Activated CD8-positive, alpha-beta memory T cell treated with anti-CD3 and anti-CD28 coated beads, Interleukin-2, amount 10 ng/mL, durations not matched to agents 7 days and 5 days (primary cell): ENCODE measurements around the gene OR6J1. TPM values are rescaled to one million over a fixed set of nuclear protein-coding genes. Genes with fewer than 3 reads are reported as not detected.
A peak's percentile ranks its signal among the peaks of the same experiment; 100 is the strongest.
"Not testable (repeated sequence)": the region's sequence is repeated elsewhere in the genome, so short reads cannot be mapped to it uniquely, and the experiment has no call there.

ENCODE experiments used
- ATAC-seq: fragments of 150-1000 bp; cut with Tn5 transposase; one replicate; pipeline ENCODE4 v1.10.0; 2021; ENCODE audit warnings: moderate library complexity
- CTCF ChIA-PET: fragments of 350-600 bp; sonication (Branson Sonifier 250); formaldehyde crosslinking; loops from one replicate; lab custom pipeline; 2021; ENCODE audit warnings: antibody characterized with exemption; lab: Charles Lee
- DNase-seq: peaks from one replicate; pipeline ENCODE4 v3.0.0-alpha.2; 2020
- H3K27ac Mint-ChIP-seq: one replicate; pipeline ENCODE4 v1.8.0; 2021; ENCODE audit warnings: mild to moderate bottlenecking, mixed read lengths
- H3K27me3 Mint-ChIP-seq: one replicate; pipeline ENCODE4 v1.8.0; 2021; ENCODE audit warnings: mixed read lengths
- H3K36me3 Mint-ChIP-seq: one replicate; pipeline ENCODE4 v1.8.0; 2021; ENCODE audit warnings: mild to moderate bottlenecking, mixed read lengths
- H3K4me1 Mint-ChIP-seq: one replicate; pipeline ENCODE4 v1.8.0; 2021; ENCODE audit warnings: mixed read lengths
- H3K4me3 Mint-ChIP-seq: one replicate; pipeline ENCODE4 v1.8.0; 2021; ENCODE audit warnings: mild to moderate bottlenecking, moderate library complexity, mixed read lengths
- H3K9me3 Mint-ChIP-seq: one replicate; pipeline ENCODE4 v1.8.0; 2022; ENCODE audit warnings: low read depth, mixed read lengths
- total RNA-seq, 2 experiments: library from RNA; stranded (reverse); gene quantifications; one replicate each; pipeline ENCODE4 v1.2.3, GENCODE V29; 2021

Gene OR6J1
- total RNA-seq, 2 experiments from 2014 or later = not detected

DNA sequence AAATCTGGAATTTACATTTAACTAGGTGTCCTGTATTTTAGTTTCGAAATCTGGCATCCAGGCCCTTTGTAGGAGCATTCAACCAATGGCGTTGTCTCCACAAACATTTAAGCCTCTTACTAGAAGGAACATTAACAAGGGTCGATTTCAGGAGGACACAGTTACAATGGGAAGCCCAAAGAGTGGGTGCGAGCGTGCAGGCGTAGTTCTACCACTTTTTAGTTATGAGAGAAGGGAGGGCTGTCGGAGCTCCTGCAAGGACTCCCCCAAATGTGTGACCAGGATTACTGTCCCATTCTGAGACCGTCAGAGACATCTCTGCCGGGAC, 46.4 kb downstream of the OR6J1 start:
- CTCF ChIA-PET = interaction anchor here (0.6 to 3.8 kb wide), 11 partner anchors 8 to 866 kb away, joined by 3 to 31 read pairs (median 3); partner anchors contain the start of gene DAD1
- H3K27ac Mint-ChIP-seq = peak overlapping the region; percentile 70
- peak overlapping the region; percentile 92 for H3K4me3 Mint-ChIP-seq
- DNase-seq (no peak), ATAC-seq (no peak)
- no peaks in the 10 kb centered on the region for H3K9me3 Mint-ChIP-seq
- H3K27me3 Mint-ChIP-seq = peaks cover 5% of the 10 kb centered on the region
- H3K4me1 Mint-ChIP-seq = peaks cover 29% of the 10 kb centered on the region
- peaks cover 8% of the 10 kb centered on the region for H3K36me3 Mint-ChIP-seq

DNA sequence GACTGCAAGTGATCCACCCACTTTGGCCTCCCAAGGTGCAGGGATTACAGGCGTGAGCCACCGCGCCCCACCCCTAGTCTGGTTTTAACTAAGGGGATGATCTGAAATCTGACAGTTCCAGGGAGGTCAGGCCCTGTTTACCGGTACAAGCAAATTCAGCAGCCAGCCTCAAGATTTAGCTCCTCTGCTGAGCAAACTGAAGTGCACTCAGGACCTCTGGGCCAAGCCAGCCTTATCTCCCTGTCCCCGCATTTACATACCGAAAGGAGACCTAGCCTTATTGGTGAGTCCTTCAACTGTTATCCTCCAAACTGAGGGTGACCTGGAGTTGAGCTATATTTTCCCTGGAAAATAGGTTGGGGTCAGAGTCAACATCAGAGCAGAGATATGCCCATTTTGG, 46.9 kb downstream of the OR6J1 start:
- Mint-ChIP-seq H3K9me3 (no peaks in the 10 kb centered on the region), H3K4me3 (peak overlapping the region; percentile 20), H3K27ac (no peak overlapping the region), H3K36me3 (peaks cover 5% of the 10 kb centered on the region), H3K4me1 (peaks cover 29% of the 10 kb centered on the region), H3K27me3 (peaks cover 5% of the 10 kb centered on the region)
- CTCF ChIA-PET = interaction anchor here (0.9 to 3.8 kb wide), 10 partner anchors 7 to 257 kb away, joined by 3 to 31 read pairs (median 4); partner anchors contain the start of gene DAD1
- DNase-seq (no peak), ATAC-seq (no peak)

DNA sequence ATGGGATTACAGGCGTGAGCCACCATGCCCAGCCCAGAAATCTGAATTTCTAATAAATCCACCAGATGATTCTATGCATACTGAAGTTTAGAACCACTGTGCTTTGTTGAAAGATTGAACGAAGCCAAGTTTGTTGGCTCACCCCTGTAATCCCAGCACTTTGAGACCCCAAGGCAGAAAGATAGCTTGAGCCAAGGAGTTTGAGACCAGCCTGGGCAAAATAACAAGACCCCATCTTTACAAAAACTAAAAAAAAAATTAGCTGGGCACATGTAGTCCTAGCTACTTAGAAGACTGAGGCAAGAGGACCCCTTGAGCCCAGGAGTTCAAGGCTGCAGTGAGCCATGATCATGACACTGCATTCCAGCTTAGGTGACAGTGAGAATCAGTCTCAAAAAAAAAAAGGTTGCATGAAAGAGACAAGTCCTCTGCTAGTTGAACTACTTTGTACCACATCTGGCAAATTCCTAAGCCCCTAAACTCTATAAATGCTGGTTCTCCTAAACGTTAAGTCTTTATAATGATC, 47.7 kb downstream of the OR6J1 start:
- Mint-ChIP-seq H3K4me1 (peaks cover 25% of the 10 kb centered on the region), H3K27ac (no peak overlapping the region), H3K36me3 (no peaks in the 10 kb centered on the region), H3K9me3 (no peaks in the 10 kb centered on the region), H3K4me3 (no peak overlapping the region), H3K27me3 (peaks cover 5% of the 10 kb centered on the region)
- no peak for DNase-seq
- ATAC-seq = no peak
- CTCF ChIA-PET = interaction anchor here (0.9 to 3.8 kb wide), 3 partner anchors 13 to 39 kb away, joined by 3 to 31 read pairs (median 3); no protein-coding TSS in a partner anchor

DNA sequence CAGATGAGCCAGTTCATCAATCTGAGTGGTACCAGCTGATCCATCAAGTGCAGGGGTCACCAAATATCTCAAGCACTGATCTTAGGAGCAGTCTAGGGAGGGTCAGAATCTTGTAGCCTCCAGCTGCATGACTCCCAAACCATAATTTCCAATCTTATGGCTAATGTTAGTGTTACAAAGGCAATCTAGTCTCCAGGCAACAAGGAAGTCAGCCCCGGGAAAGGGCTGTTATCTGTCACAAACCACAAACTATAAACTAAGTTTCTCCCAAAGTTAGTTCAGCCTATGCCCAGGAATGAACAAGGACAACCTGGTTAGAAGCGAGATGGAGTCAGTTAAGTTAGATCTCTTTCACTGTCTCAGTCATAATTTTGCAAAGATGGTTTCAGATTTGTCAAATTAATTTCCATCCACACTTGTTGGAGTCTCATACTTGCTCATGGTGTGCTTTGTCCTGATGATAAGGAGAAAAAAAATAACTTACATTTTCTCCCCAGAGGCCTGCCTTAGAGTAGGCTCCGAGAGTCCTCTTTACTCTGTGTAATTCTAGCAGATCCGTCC, 49.9 kb downstream of the OR6J1 start:
- peaks cover 5% of the 10 kb centered on the region for H3K27me3 Mint-ChIP-seq
- H3K4me3 Mint-ChIP-seq = no peak overlapping the region
- H3K4me1 Mint-ChIP-seq = peaks cover 29% of the 10 kb centered on the region
- H3K36me3 Mint-ChIP-seq = no peaks in the 10 kb centered on the region
- no peaks in the 10 kb centered on the region for H3K9me3 Mint-ChIP-seq
- ATAC-seq = no peak
- CTCF ChIA-PET = interaction anchor here (1.0 to 1.2 kb wide), 2 partner anchors 65 to 259 kb away, joined by 4 read pairs; no protein-coding TSS in a partner anchor
- H3K27ac Mint-ChIP-seq = no peak overlapping the region
- no peak for DNase-seq

DNA sequence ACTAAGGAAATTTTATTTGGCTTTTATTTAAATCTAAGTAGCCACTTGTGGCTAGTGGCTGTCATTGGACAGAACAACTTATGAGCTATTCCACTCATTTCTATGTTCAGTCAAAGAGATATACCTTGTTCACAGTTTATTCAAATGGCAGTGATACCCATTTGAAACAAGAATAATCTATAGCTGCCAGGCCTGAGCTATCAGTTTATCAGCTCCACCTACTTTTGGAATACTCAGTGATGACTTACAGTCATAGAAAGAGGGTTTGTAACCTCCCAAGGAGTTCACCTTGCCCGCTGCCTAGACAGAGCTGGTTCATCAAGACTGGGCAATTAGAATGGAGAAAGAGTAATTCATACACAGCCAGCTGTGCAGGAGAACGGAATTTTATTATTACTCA, 50.6 kb downstream of the OR6J1 start:
- Mint-ChIP-seq H3K9me3 (no peaks in the 10 kb centered on the region), H3K27ac (no peak overlapping the region), H3K4me1 (peaks cover 25% of the 10 kb centered on the region), H3K36me3 (peaks cover 2% of the 10 kb centered on the region), H3K27me3 (peaks cover 5% of the 10 kb centered on the region), H3K4me3 (no peak overlapping the region)
- DNase-seq = no peak
- no peak for ATAC-seq
- CTCF ChIA-PET = interaction anchor here (0.8 to 1.2 kb wide), 2 partner anchors 260 to 337 kb away, joined by 3 to 4 read pairs; no protein-coding TSS in a partner anchor

DNA sequence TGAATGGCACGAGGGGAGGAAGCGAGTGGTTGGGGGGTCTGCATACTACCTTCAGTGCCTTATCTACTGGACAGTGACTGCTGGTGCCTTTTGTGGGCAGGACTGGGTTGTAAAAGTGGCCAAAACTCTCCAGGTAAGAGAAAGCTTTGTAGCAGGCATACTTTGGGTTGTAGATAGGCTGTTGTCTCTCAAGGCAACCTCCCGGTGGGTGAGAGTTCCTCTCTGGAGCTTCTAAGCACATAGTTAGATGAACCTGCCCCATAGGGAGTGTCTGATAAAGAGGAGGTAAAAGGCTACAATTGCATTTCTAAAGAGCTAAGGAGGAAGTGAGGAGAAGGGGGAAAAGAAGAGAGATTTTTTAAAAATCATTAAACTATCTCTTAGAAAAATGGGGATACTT, 51.0 kb downstream of the OR6J1 start:
- CTCF ChIA-PET = interaction anchor here (0.8 to 1.9 kb wide), 3 partner anchors 260 to 615 kb away, joined by 3 to 4 read pairs (median 4); no protein-coding TSS in a partner anchor

DNA sequence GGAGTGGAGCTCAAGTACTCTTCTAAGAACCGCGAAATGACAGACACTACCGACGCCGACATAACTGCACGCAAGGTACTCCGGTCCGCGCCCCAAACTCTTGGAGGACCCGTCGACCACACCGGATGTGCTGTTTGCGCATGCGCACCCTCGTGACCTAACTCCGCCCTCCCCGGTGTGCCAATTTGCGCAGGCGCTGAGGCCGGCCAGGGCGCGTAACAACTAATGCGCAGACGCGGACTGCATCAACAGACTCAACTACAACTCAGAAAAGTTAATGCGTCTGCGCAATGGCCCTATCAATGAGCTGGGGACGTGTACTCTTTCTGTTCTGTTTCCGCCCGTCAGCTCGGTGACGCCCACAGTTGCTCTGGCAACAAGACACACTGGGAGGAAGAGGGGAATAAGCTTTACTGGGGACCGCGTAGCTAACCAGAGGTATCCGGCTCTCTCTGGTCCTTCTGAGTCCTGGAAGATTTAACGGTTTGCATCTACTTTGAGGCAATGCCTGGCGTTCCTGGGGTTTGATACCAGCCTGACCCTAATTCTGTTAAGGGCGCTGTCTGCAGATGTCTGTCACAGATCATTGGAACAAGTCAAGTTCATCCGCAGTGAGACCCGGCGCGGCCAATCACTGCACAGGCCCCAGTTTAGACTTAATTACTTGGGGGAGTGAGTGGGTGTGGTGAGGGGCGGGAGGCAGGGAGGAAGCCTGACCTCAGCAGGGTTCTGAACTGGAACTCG, 54.9 kb downstream of the OR6J1 start, which contains the start of gene DAD1:
Gene DAD1, minus strand, starts transcription at position 129 of the 744 bp plus-strand sequence. Its CDS starts 67 bp downstream, at position 62.
- Mint-ChIP-seq H3K27ac (peak within 1 kb of the TSS; percentile 100), H3K36me3 (peaks cover 12% of the 10 kb centered on the region), H3K4me3 (peak within 1 kb of the TSS; percentile 86), H3K4me1 (peaks cover 56% of the 10 kb centered on the region), H3K9me3 (no peaks in the 10 kb centered on the region), H3K27me3 (peaks cover 2% of the 10 kb centered on the region)
- CTCF ChIA-PET = interaction anchor here (0.6 to 14.7 kb wide), 25 partner anchors 9 to 1842 kb away, joined by 3 to 172 read pairs (median 4); partner anchors contain the start of genes ABHD4 and OXA1L
- DNase-seq (peak; percentile 100), ATAC-seq (peak; percentile 90)

More for the DNA sequence above, 51.0 kb downstream of the OR6J1 start:
- Mint-ChIP-seq H3K4me1 (peaks cover 26% of the 10 kb centered on the region), H3K4me3 (no peak overlapping the region), H3K36me3 (peaks cover 2% of the 10 kb centered on the region), H3K9me3 (no peaks in the 10 kb centered on the region), H3K27me3 (peaks cover 5% of the 10 kb centered on the region), H3K27ac (peak overlapping the region; percentile 60)
- ATAC-seq (no peak), DNase-seq (no peak)

DNA sequence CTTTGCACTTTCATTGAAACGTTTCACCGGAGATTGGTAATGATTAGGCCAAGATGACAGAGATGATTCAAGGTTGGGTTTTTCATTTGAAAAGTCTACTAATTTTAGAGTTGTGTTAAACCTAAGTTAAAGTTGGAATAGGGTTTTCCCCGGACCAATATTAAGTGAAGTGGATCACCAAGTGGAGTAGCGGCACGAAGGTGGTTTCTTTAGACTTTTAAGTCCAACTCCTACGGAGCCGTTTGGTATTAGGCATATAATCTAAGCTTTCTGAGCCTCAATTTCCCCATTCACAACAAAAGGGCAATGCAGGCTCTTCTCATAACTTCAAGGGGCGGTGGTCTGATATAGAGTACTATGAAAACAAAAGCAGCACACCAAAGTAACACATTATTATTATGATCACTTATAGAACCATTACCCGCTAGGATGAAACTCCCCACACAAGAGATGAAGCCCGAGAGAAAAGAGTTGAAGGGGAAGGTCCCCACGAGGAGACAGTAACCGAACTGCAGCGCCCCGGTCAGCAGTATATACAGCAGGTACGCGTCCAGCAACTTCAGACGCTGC, 55.5 kb downstream of the OR6J1 start:
- no peaks in the 10 kb centered on the region for H3K9me3 Mint-ChIP-seq
- H3K27ac Mint-ChIP-seq = peak overlapping the region; percentile 100
- H3K4me1 Mint-ChIP-seq = peaks cover 63% of the 10 kb centered on the region
- CTCF ChIA-PET = interaction anchor here (0.6 to 14.7 kb wide), 21 partner anchors 10 to 764 kb away, joined by 3 to 172 read pairs (median 6); partner anchors contain the start of genes ABHD4 and OXA1L
- H3K27me3 Mint-ChIP-seq = peaks cover 2% of the 10 kb centered on the region
- no peak for ATAC-seq
- peak overlapping the region; percentile 86 for H3K4me3 Mint-ChIP-seq
- H3K36me3 Mint-ChIP-seq = peaks cover 12% of the 10 kb centered on the region
- DNase-seq = no peak

DNA sequence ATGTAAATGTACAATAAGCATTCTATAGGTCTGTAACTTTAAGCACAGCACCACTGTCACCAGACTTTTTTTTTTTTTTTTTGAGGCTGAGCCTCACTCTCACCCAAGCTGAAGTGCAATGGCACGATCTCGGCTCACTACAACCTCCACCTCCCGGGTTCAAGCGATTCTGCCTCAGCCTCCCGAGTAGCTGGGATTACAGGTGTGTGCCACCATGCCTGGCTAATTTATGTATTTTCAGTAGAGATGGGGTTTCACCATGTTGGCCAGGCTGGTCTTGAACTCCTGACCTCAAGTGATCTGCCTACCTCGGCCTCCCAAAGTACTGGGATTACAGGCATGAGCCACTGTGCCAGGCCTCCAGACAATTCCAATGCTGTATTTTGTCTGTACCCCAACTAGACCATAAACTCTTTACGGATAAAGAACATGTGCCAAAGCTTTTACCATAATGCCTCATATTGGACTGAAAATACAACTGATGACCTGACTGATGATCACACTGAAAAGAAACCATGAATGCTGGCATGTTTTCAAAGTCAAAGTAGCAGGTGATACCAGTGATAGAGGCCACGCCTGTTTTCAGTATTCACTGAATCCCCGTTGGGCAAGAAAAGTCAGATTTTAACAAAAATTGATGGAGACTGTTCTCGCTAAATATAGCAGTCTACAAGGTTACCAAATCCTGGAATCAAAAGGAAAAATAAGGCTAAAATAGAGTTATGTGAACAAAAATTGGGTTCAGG, 56.3 kb downstream of the OR6J1 start:
- Mint-ChIP-seq H3K4me3 (peak overlapping the region; percentile 86), H3K36me3 (peaks cover 18% of the 10 kb centered on the region), H3K27ac (peak overlapping the region; percentile 100), H3K4me1 (peaks cover 71% of the 10 kb centered on the region)
- DNase-seq, H3K9me3 Mint-ChIP-seq, ATAC-seq, H3K27me3 Mint-ChIP-seq: not testable (repeated sequence)
- CTCF ChIA-PET = interaction anchor here (0.6 to 14.7 kb wide), 9 partner anchors 11 to 399 kb away, joined by 3 to 172 read pairs (median 8); no protein-coding TSS in a partner anchor

DNA sequence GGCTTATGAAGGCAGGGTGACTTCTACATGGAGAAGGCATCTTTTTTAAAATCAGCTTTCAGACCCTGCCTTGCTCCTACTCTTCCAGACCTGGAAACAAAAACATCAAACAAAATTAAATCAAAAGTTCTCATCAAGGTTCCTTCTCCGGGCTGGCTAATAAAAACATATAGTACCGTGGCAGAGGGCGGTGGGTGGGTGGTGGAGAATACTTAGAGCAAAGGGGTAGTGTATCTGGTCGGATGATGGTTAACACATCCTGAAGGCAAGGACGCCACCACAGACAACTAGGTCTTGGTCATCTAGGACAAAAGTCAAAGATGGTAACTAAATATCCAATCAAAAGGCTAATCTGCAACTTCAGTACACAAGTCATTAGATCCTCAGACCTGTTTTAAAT, 56.9 kb downstream of the OR6J1 start:
- Mint-ChIP-seq H3K4me1 (peaks cover 76% of the 10 kb centered on the region), H3K36me3 (peaks cover 20% of the 10 kb centered on the region), H3K27ac (peak overlapping the region; percentile 100), H3K9me3 (no peaks in the 10 kb centered on the region), H3K4me3 (peak overlapping the region; percentile 86), H3K27me3 (no peaks in the 10 kb centered on the region)
- DNase-seq (no peak), ATAC-seq (no peak)
- CTCF ChIA-PET = interaction anchor here (1.3 to 14.7 kb wide), 2 partner anchors 17 to 30 kb away, joined by 3 to 172 read pairs; no protein-coding TSS in a partner anchor

DNA sequence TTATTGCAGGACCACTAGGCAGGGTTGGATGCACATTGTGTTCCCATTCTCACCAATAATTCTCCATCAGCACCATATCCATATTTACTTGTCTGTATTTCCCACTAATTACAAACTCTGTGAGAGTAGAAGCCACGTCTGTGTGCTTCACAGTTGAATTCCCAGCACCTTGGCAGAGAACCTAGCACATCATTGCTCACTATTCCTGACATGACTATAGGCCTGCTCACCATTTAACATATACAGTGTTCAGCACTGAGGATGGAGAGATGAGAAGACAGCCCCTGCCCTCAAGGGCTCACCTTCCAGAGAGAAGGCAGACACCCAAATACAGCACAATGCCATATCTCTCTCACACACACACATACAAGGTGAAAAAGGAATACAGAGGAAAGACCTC, 60.2 kb downstream of the OR6J1 start:
- H3K4me3 Mint-ChIP-seq = no peak overlapping the region
- DNase-seq (no peak), ATAC-seq (no peak)
- peaks cover 70% of the 10 kb centered on the region for H3K4me1 Mint-ChIP-seq
- no peaks in the 10 kb centered on the region for H3K27me3 Mint-ChIP-seq
- H3K36me3 Mint-ChIP-seq = peaks cover 25% of the 10 kb centered on the region
- H3K27ac Mint-ChIP-seq = peak overlapping the region; percentile 4
- CTCF ChIA-PET = interaction anchor here (1.1 to 14.7 kb wide), 4 partner anchors 13 to 289 kb away, joined by 3 to 172 read pairs (median 4); no protein-coding TSS in a partner anchor
- no peaks in the 10 kb centered on the region for H3K9me3 Mint-ChIP-seq
